ENCODE data around the gene PIK3R5.

The PIK3R5 gene

GRCh38 chr17:8851600-8851999 lies 113.9 kb downstream of the PIK3R5 start:
- DNase-seq: no peak

- DNase-seq: no peak
Observed at GRCh38 chr17:8849311-8850041, 116.0 kb downstream of the PIK3R5 start.

GRCh38 chr17:8847891-8848290 lies 117.6 kb downstream of the PIK3R5 start:
- DNase-seq: no peak

GRCh38 chr17:8846768-8847211 lies 118.7 kb downstream of the PIK3R5 start:
- no peak for DNase-seq

GRCh38 chr17:8844229-8845218 lies 121.0 kb downstream of the PIK3R5 start:
- no peak for DNase-seq

- no peak for DNase-seq
Observed at GRCh38 chr17:8843344-8843743, 122.2 kb downstream of the PIK3R5 start.

GRCh38 chr17:8841844-8842243 lies 123.7 kb downstream of the PIK3R5 start:
- DNase-seq: no peak

GRCh38 chr17:8839410-8839935 lies 126.0 kb downstream of the PIK3R5 start:
- DNase-seq: no peak

GRCh38 chr17:8838551-8839095 lies 126.9 kb downstream of the PIK3R5 start:
- no peak for DNase-seq

- no peak for DNase-seq
Observed at GRCh38 chr17:8837563-8838075, 127.9 kb downstream of the PIK3R5 start.

GRCh38 chr17:8836821-8837562 lies 128.5 kb downstream of the PIK3R5 start:
- no peak for DNase-seq

- no peak for DNase-seq
Observed at GRCh38 chr17:8835631-8836364, 129.7 kb downstream of the PIK3R5 start.

GRCh38 chr17:8835106-8835505 lies 130.4 kb downstream of the PIK3R5 start:
- DNase-seq: no peak

- no peak for DNase-seq
Observed at GRCh38 chr17:8832711-8833352, 132.7 kb downstream of the PIK3R5 start.

- no peak for DNase-seq
Observed at GRCh38 chr17:8831234-8831849, 134.2 kb downstream of the PIK3R5 start.

GRCh38 chr17:8830141-8830540 lies 135.4 kb downstream of the PIK3R5 start:
- DNase-seq: no peak

- no peak for DNase-seq
Observed at GRCh38 chr17:8829036-8829941, 136.2 kb downstream of the PIK3R5 start.
